Measurements from ENCODE around the gene NQO1. TPM values are rescaled to one million over a fixed set of nuclear protein-coding genes. Genes with fewer than 3 reads are reported as not detected.

The NQO1 gene
- total and polyA plus RNA-seq, 2 of the 8 experiments (the other 6 are each of a cell fraction or from before 2014, with no cell fraction given) = 32.7 to 45.7 TPM

GRCh38 chr16:69727916-69728270 lies 1.5 kb upstream of the NQO1 start:
- Histone ChIP-seq H4K5ac (ENCODE audit: insufficient read length, low read depth, low read length) (peak overlapping the region; percentile 37), H2BK15ac (ENCODE audit: low read length) (peak overlapping the region; percentile 55; the same call in 1 of the 2 replicates), H3K23ac (ENCODE audit: insufficient read length) (no peak overlapping the region), H3K4ac (replicated peaks; ENCODE audit: insufficient read length, low read depth, low read length) (peak overlapping the region; percentile 46), H3K18ac (ENCODE audit: extremely low read depth, low read length) (peak overlapping the region; percentile 49), H3K23me2 (ENCODE audit: low read depth, low read length) (peaks cover 8% of the 10 kb centered on the region; the same call in 1 of the 2 replicates), H4K8ac (ENCODE audit: extremely low read depth, insufficient read depth, low read length) (no peak overlapping the region), H2AK5ac (ENCODE audit: low read depth, low read length) (0 out of 2 replicates have a peak overlapping the region, but pooled peaks have one; percentile 25), H2BK5ac (ENCODE audit: low read depth, low read length) (0 out of 2 replicates have a peak overlapping the region, but pooled peaks have one; percentile 98), H4K20me1 (replicated peaks in 1 of 2; ENCODE audit: control insufficient read depth in 1 of 2, insufficient read depth in 2 of 2, low read length in 2 of 2) (no peaks in the 10 kb centered on the region), H3K79me1 (ENCODE audit: low read depth, low read length) (0 out of 2 replicates have a peak, but pooled peaks cover 2% of the 10 kb centered on the region), H2BK20ac (ENCODE audit: low read length) (0 out of 2 replicates have a peak overlapping the region, but pooled peaks have one; percentile 61), H3K27me3 (replicated peaks in 1 of 4; ENCODE audit: control insufficient read depth in 3 of 4, extremely low read depth in 1 of 4, insufficient read depth in 3 of 4, low read length in 3 of 4) (no peaks in the 10 kb centered on the region), H3K9me3 (ENCODE audit: insufficient read depth in 2 of 2, low read depth in 1 of 2, low read length in 1 of 2) (no peaks in the 10 kb centered on the region), H3K4me3 (ENCODE audit: extremely low read depth in 1 of 4, insufficient read depth in 2 of 4, low read depth in 3 of 4, low read length in 4 of 4) (peak overlapping the region in 1 of 4 experiments; percentile 65; a peak in 2 of 8 replicates), H2BK120ac (replicated peaks; ENCODE audit: low read depth, low read length) (no peak overlapping the region), H2BK12ac (ENCODE audit: low read depth, low read length) (peak overlapping the region; percentile 77), H3K79me2 (ENCODE audit: control insufficient read depth in 1 of 2, insufficient read depth in 2 of 2, low read length in 2 of 2) (no peaks in the 10 kb centered on the region), H4K91ac (replicated peaks; ENCODE audit: insufficient read length, low read length) (peak overlapping the region; percentile 94), H3K56ac (replicated peaks; ENCODE audit: insufficient read length, low read depth, low read length) (no peak overlapping the region), H3K4me1 (replicated peaks in 1 of 4; ENCODE audit: control insufficient read depth in 3 of 4, insufficient read depth in 4 of 4, low read length in 3 of 4) (peaks cover 3 to 7% (median 6%) of the 10 kb centered on the region in 4 experiments; a peak in 6 of 7 replicates), H2AFZ (ENCODE audit: low read length) (no peak overlapping the region), H3K9ac (replicated peaks in 1 of 4; ENCODE audit: extremely low read depth in 1 of 4, low read depth in 3 of 4, low read length in 3 of 4) (no peak overlapping the region), H3K27ac (ENCODE audit: low read depth, low read length) (no peak overlapping the region), H3K4me2 (ENCODE audit: insufficient read depth in 1 of 2, low read depth in 2 of 2, low read length in 2 of 2) (peak overlapping the region; percentile 86; a peak in 3 of 4 replicates), H3K36me3 (ENCODE audit: control insufficient read depth in 2 of 4, insufficient read depth in 4 of 4, low read length in 3 of 4) (no peaks in the 10 kb centered on the region), H3K14ac (ENCODE audit: insufficient read length) (no peak overlapping the region)
- POLR2A ChIA-PET (ENCODE audit: partially characterized antibody) = interaction anchor here (1.2 to 9.9 kb wide), 6 partner anchors 12 to 34 kb away, joined by 3 to 83 read pairs (median 14); partner anchors contain the start of genes NOB1 and WWP2
- TF ChIP-seq KDM1A (IDR thresholded peaks at IDR 0.05; ENCODE audit: borderline replicate concordance, low read length) = no peak
- no peak for TF ChIP-seq NRF1 (IDR thresholded peaks at IDR 0.05; ENCODE audit: low read depth, low read length)
- no peak for TF ChIP-seq CEBPB (IDR thresholded peaks at IDR 0.05; ENCODE audit: low read depth, low read length)
- no peak for TF ChIP-seq RFX5 (IDR thresholded peaks at IDR 0.05; ENCODE audit: borderline replicate concordance, low read depth, low read length)
- TF ChIP-seq TEAD4 (IDR thresholded peaks at IDR 0.05; ENCODE audit: low read depth, low read length) = no peak
- TF ChIP-seq PHF8 (conservative IDR thresholded peaks at IDR 0.05; ENCODE audit: low read depth, low read length) = no peak
- TF ChIP-seq CBX5 (IDR thresholded peaks at IDR 0.05; ENCODE audit: low read depth, low read length) = no peak
- no peak for TF ChIP-seq EZH2 (IDR thresholded peaks at IDR 0.05; ENCODE audit: low read depth, low read length, severe bottlenecking)
- TF ChIP-seq E2F6 (IDR thresholded peaks at IDR 0.05) = no peak
- TF ChIP-seq POLR2A (IDR thresholded peaks at IDR 0.05; ENCODE audit: control extremely low read depth in 1 of 2, low read depth in 2 of 2, low read length in 2 of 2) = no peak
- 92% methylated on average over 5 of the region's 5 CpGs; no CpG with 5 or more reads in 1 of the 2 experiments for WGBS, 2 experiments (ENCODE audit: extremely low coverage in 1 of 2, insufficient coverage in 1 of 2, insufficient read length in 1 of 2, insufficient replicate concordance in 2 of 2, low coverage in 1 of 2, low lambda C conversion rate in 2 of 2, missing lambda C conversion rate in 1 of 2)
- FAIRE-seq (no peak), DNase-seq (ENCODE audit: low read depth in 1 of 2, low spot score in 2 of 2) (no peak)
- CTCF ChIA-PET (ENCODE audit: partially characterized antibody) = interaction anchor here (0.6 to 13.1 kb wide), 12 partner anchors 9 to 591 kb away, joined by 3 to 88 read pairs (median 3); partner anchors contain the start of genes NOB1 and WWP2

Measured in H1 (cell line).